ENCODE data around the gene ACOX3.
"Not testable (repeated sequence)": the region's sequence is repeated elsewhere in the genome, so short reads cannot be mapped to it uniquely, and the experiment has no call there.

Gene ACOX3

GRCh38 chr4:8355306-8355705, 85.2 kb downstream of the ACOX3 start:
- no peaks in the 10 kb centered on the region for H3K4me1 ChIP-seq (ENCODE audit: control insufficient read depth in 1 of 2, insufficient read depth in 2 of 2, low read length in 2 of 2)
- no peaks in the 10 kb centered on the region for H3K9me3 ChIP-seq (ENCODE audit: control insufficient read depth in 1 of 2, low read length in 2 of 2)
- H3K4me3 ChIP-seq (ENCODE audit: low read depth in 1 of 2, low read length in 2 of 2) = no peak overlapping the region
- H3K9ac ChIP-seq (ENCODE audit: low read depth in 1 of 2, low read length in 2 of 2) = no peak overlapping the region
- H3K27ac ChIP-seq (ENCODE audit: low read depth, low read length) = no peak overlapping the region
- H3K36me3 ChIP-seq (ENCODE audit: control insufficient read depth in 1 of 2, insufficient read depth in 2 of 2, low read length in 2 of 2) = no peaks in the 10 kb centered on the region
- H3K27me3 ChIP-seq (ENCODE audit: control insufficient read depth in 1 of 2, insufficient read depth in 2 of 2, low read length in 2 of 2) = no peaks in the 10 kb centered on the region

- Histone ChIP-seq H3K4me1 (ENCODE audit: control insufficient read depth in 1 of 2, insufficient read depth in 2 of 2, low read length in 2 of 2) (no peaks in the 10 kb centered on the region), H3K27me3 (ENCODE audit: control insufficient read depth in 1 of 2, insufficient read depth in 2 of 2, low read length in 2 of 2) (no peaks in the 10 kb centered on the region), H3K9ac (ENCODE audit: low read depth in 1 of 2, low read length in 2 of 2) (no peak overlapping the region), H3K9me3 (ENCODE audit: control insufficient read depth in 1 of 2, low read length in 2 of 2) (no peaks in the 10 kb centered on the region), H3K36me3 (ENCODE audit: control insufficient read depth in 1 of 2, insufficient read depth in 2 of 2, low read length in 2 of 2) (no peaks in the 10 kb centered on the region), H3K27ac (ENCODE audit: low read depth, low read length) (no peak overlapping the region), H3K4me3 (ENCODE audit: low read depth in 1 of 2, low read length in 2 of 2) (no peak overlapping the region)
Measured at GRCh38 chr4:8353912-8354453, 86.5 kb downstream of the ACOX3 start.

- Histone ChIP-seq H3K4me3 (ENCODE audit: low read depth in 1 of 2, low read length in 2 of 2) (no peak overlapping the region), H3K4me1 (ENCODE audit: control insufficient read depth in 1 of 2, insufficient read depth in 2 of 2, low read length in 2 of 2) (no peaks in the 10 kb centered on the region), H3K27ac (ENCODE audit: low read depth, low read length) (no peak overlapping the region), H3K9ac (ENCODE audit: low read depth in 1 of 2, low read length in 2 of 2) (no peak overlapping the region), H3K27me3 (ENCODE audit: control insufficient read depth in 1 of 2, insufficient read depth in 2 of 2, low read length in 2 of 2) (no peaks in the 10 kb centered on the region), H3K36me3 (ENCODE audit: control insufficient read depth in 1 of 2, insufficient read depth in 2 of 2, low read length in 2 of 2) (no peaks in the 10 kb centered on the region), H3K9me3 (ENCODE audit: control insufficient read depth in 1 of 2, low read length in 2 of 2) (no peaks in the 10 kb centered on the region)
Measured at GRCh38 chr4:8353158-8353669, 87.3 kb downstream of the ACOX3 start.

GRCh38 chr4:8352368-8353157, 88.0 kb downstream of the ACOX3 start:
- no peak overlapping the region for H3K9ac ChIP-seq (ENCODE audit: low read depth in 1 of 2, low read length in 2 of 2)
- no peak overlapping the region for H3K4me3 ChIP-seq (ENCODE audit: low read depth in 1 of 2, low read length in 2 of 2)
- no peak overlapping the region for H3K27ac ChIP-seq (ENCODE audit: low read depth, low read length)
- H3K36me3 ChIP-seq (ENCODE audit: control insufficient read depth in 1 of 2, insufficient read depth in 2 of 2, low read length in 2 of 2) = no peaks in the 10 kb centered on the region
- no peaks in the 10 kb centered on the region for H3K27me3 ChIP-seq (ENCODE audit: control insufficient read depth in 1 of 2, insufficient read depth in 2 of 2, low read length in 2 of 2)
- no peaks in the 10 kb centered on the region for H3K9me3 ChIP-seq (ENCODE audit: control insufficient read depth in 1 of 2, low read length in 2 of 2)
- no peaks in the 10 kb centered on the region for H3K4me1 ChIP-seq (ENCODE audit: control insufficient read depth in 1 of 2, insufficient read depth in 2 of 2, low read length in 2 of 2)

- H3K36me3 ChIP-seq (ENCODE audit: control insufficient read depth in 1 of 2, insufficient read depth in 2 of 2, low read length in 2 of 2) = no peaks in the 10 kb centered on the region
- H3K4me3 ChIP-seq (ENCODE audit: low read depth in 1 of 2, low read length in 2 of 2) = no peak overlapping the region
- no peak overlapping the region for H3K27ac ChIP-seq (ENCODE audit: low read depth, low read length)
- H3K9ac ChIP-seq (ENCODE audit: low read depth in 1 of 2, low read length in 2 of 2) = no peak overlapping the region
- H3K4me1 ChIP-seq (ENCODE audit: control insufficient read depth in 1 of 2, insufficient read depth in 2 of 2, low read length in 2 of 2) = no peaks in the 10 kb centered on the region
- H3K27me3 ChIP-seq (ENCODE audit: control insufficient read depth in 1 of 2, insufficient read depth in 2 of 2, low read length in 2 of 2) = no peaks in the 10 kb centered on the region
- no peaks in the 10 kb centered on the region for H3K9me3 ChIP-seq (ENCODE audit: control insufficient read depth in 1 of 2, low read length in 2 of 2)
Measured at GRCh38 chr4:8351931-8352367, 88.6 kb downstream of the ACOX3 start.

GRCh38 chr4:8350841-8351461, 89.6 kb downstream of the ACOX3 start:
- Histone ChIP-seq H3K27ac (ENCODE audit: low read depth, low read length) (no peak overlapping the region), H3K36me3 (ENCODE audit: control insufficient read depth in 1 of 2, insufficient read depth in 2 of 2, low read length in 2 of 2) (no peaks in the 10 kb centered on the region), H3K4me3 (ENCODE audit: low read depth in 1 of 2, low read length in 2 of 2) (no peak overlapping the region), H3K9me3 (ENCODE audit: control insufficient read depth in 1 of 2, low read length in 2 of 2) (no peaks in the 10 kb centered on the region), H3K4me1 (ENCODE audit: control insufficient read depth in 1 of 2, insufficient read depth in 2 of 2, low read length in 2 of 2) (no peaks in the 10 kb centered on the region), H3K27me3 (ENCODE audit: control insufficient read depth in 1 of 2, insufficient read depth in 2 of 2, low read length in 2 of 2) (no peaks in the 10 kb centered on the region), H3K9ac (ENCODE audit: low read depth in 1 of 2, low read length in 2 of 2) (no peak overlapping the region)

- H3K4me1 ChIP-seq (ENCODE audit: control insufficient read depth in 1 of 2, insufficient read depth in 2 of 2, low read length in 2 of 2) = no peaks in the 10 kb centered on the region
- no peaks in the 10 kb centered on the region for H3K27me3 ChIP-seq (ENCODE audit: control insufficient read depth in 1 of 2, insufficient read depth in 2 of 2, low read length in 2 of 2)
- H3K4me3 ChIP-seq (ENCODE audit: low read depth in 1 of 2, low read length in 2 of 2) = no peak overlapping the region
- no peak overlapping the region for H3K9ac ChIP-seq (ENCODE audit: low read depth in 1 of 2, low read length in 2 of 2)
- no peaks in the 10 kb centered on the region for H3K9me3 ChIP-seq (ENCODE audit: control insufficient read depth in 1 of 2, low read length in 2 of 2)
- no peaks in the 10 kb centered on the region for H3K36me3 ChIP-seq (ENCODE audit: control insufficient read depth in 1 of 2, insufficient read depth in 2 of 2, low read length in 2 of 2)
- no peak overlapping the region for H3K27ac ChIP-seq (ENCODE audit: low read depth, low read length)
Measured at GRCh38 chr4:8350352-8350751, 90.2 kb downstream of the ACOX3 start.

- Histone ChIP-seq H3K4me3 (ENCODE audit: low read depth in 1 of 2, low read length in 2 of 2) (no peak overlapping the region), H3K36me3 (ENCODE audit: control insufficient read depth in 1 of 2, insufficient read depth in 2 of 2, low read length in 2 of 2) (no peaks in the 10 kb centered on the region), H3K27ac (ENCODE audit: low read depth, low read length) (no peak overlapping the region), H3K4me1 (ENCODE audit: control insufficient read depth in 1 of 2, insufficient read depth in 2 of 2, low read length in 2 of 2) (no peaks in the 10 kb centered on the region), H3K9ac (ENCODE audit: low read depth in 1 of 2, low read length in 2 of 2) (no peak overlapping the region), H3K27me3 (ENCODE audit: control insufficient read depth in 1 of 2, insufficient read depth in 2 of 2, low read length in 2 of 2) (no peaks in the 10 kb centered on the region), H3K9me3 (ENCODE audit: control insufficient read depth in 1 of 2, low read length in 2 of 2) (no peaks in the 10 kb centered on the region)
Measured at GRCh38 chr4:8349664-8350236, 90.8 kb downstream of the ACOX3 start.

GRCh38 chr4:8349236-8349635, 91.3 kb downstream of the ACOX3 start:
- not testable (repeated sequence) for H3K9ac ChIP-seq (ENCODE audit: low read depth in 1 of 2, low read length in 2 of 2); H3K27ac ChIP-seq (ENCODE audit: low read depth, low read length); H3K4me1 ChIP-seq (ENCODE audit: control insufficient read depth in 1 of 2, insufficient read depth in 2 of 2, low read length in 2 of 2); H3K36me3 ChIP-seq (ENCODE audit: control insufficient read depth in 1 of 2, insufficient read depth in 2 of 2, low read length in 2 of 2); H3K9me3 ChIP-seq (ENCODE audit: control insufficient read depth in 1 of 2, low read length in 2 of 2); H3K4me3 ChIP-seq (ENCODE audit: low read depth in 1 of 2, low read length in 2 of 2); H3K27me3 ChIP-seq (ENCODE audit: control insufficient read depth in 1 of 2, insufficient read depth in 2 of 2, low read length in 2 of 2)

- Histone ChIP-seq H3K9me3 (ENCODE audit: control insufficient read depth in 1 of 2, low read length in 2 of 2) (no peaks in the 10 kb centered on the region), H3K27me3 (ENCODE audit: control insufficient read depth in 1 of 2, insufficient read depth in 2 of 2, low read length in 2 of 2) (no peaks in the 10 kb centered on the region), H3K4me1 (ENCODE audit: control insufficient read depth in 1 of 2, insufficient read depth in 2 of 2, low read length in 2 of 2) (no peaks in the 10 kb centered on the region), H3K9ac (ENCODE audit: low read depth in 1 of 2, low read length in 2 of 2) (no peak overlapping the region), H3K36me3 (ENCODE audit: control insufficient read depth in 1 of 2, insufficient read depth in 2 of 2, low read length in 2 of 2) (no peaks in the 10 kb centered on the region), H3K27ac (ENCODE audit: low read depth, low read length) (no peak overlapping the region), H3K4me3 (ENCODE audit: low read depth in 1 of 2, low read length in 2 of 2) (no peak overlapping the region)
Measured at GRCh38 chr4:8348071-8348470, 92.5 kb downstream of the ACOX3 start.

All from duodenal mucosa (tissue), 2 donors.